HPDE6-E6E7 (cell line): ENCODE data around the gene MTHFD1.

Experiments used
- DNase-seq: peaks from one replicate; pipeline ENCODE4 v3.0.0; 2011; ENCODE audit warnings: missing footprints; ENCODE audit errors: extremely low spot score

The MTHFD1 gene

DNA sequence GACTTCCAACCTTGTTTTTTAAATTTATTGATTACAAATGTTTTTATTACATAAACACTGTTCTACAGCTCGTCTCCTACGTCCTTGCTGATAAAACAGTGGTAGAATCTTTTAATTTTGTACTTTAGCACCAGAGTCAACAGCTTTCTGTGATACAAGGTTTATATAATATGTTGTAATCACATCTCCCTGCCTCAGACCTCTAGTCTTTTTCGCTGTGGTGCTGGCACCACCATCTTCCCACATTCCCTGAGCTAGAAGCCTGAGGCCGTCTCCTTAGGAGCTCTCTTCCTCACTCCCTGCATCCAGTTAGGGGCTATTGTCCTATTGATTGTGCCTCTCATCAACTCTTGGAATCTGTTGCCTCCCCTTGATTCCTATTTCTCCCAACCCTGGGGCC lies 17.1 kb downstream of the MTHFD1 start:
- no peak for DNase-seq

GRCh38 chr14:64407329-64407728 lies 19.2 kb downstream of the MTHFD1 start:
- no peak for DNase-seq

- DNase-seq: no peak
Measured at GRCh38 chr14:64409126-64409920, 21.2 kb downstream of the MTHFD1 start.

DNA sequence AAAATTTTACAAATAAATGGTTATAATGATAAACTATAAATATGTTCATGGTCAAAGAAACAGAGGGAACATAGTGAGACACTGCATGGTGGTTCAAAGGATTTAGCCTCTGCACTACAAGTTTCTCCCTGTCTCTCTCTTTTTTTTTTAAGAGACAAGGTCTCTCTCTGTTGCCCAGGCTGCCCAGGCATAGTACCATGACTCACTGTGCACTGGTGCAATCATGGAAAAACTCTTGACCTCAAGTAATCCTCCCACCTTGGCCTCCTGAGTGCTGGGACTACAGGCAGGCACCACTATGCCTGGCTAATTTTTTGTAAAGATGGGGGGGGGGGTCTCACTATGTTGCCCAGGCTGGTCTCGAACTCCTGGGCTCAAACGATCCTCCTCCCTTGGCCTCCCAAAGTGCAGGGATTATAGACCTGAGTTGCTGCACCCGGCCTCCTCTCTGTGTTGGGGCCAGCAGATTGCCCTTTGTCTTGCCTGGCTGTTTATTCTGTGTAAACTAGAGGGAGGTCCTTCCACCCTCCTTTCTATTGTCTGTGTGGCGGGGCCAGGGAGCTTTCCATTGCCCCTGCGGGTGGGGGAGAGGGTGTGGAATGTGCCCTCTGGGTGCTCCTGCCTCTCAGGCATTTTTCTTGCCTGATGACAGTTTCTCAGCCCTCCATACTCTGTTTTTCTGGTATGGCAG lies 22.1 kb downstream of the MTHFD1 start:
- no peak for DNase-seq

DNA sequence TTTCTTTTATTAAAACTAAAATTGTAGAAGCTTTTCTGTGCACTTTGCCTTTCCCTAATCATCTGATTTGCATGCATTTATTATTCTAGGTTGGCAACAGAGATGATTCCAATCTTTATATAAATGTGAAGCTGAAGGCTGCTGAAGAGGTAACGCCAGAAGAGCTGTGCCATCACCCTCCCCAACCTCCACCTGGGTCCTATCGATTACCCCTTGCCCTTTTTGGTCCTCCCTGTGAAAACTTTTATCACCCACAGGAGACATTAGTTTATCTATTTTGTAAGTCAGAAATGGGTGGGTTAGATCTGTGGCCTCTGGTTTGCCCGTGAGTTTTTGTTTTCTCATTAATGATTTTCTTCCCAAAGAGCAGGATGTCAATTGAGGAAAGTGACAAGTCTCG lies 22.8 kb downstream of the MTHFD1 start:
- no peak for DNase-seq

- no peak for DNase-seq
Measured at GRCh38 chr14:64412237-64412636, 24.1 kb downstream of the MTHFD1 start.

DNA sequence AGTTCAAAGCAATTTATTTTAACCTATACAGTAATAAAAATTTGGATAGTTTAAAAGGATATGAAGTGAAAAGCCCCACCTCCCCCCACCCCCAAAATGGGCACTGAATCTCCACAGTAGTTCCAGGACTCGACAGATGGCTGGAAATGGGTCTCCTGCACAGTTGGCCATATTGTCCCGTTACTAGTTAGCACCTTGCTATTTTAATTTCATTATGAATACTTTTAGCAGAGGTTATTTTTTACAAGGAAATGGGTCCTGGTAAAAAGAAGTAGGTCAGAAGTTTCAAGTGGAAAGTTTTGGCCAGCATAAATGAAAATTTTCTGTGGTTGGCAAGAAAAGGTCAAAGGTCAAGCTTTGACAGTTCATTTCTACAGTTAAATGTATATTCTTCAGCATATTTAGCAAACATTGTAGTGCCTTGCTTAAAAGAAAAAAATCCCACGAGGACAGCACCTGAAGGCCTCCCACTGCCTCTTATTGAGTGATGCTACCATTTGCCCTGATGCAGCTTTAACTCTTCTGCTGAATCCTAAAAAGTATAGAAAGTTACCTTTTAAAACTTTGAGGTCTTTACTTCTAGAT lies 28.3 kb downstream of the MTHFD1 start:
- no peak for DNase-seq

- DNase-seq: no peak
Measured at GRCh38 chr14:64417055-64417770, 29.1 kb downstream of the MTHFD1 start.

DNA sequence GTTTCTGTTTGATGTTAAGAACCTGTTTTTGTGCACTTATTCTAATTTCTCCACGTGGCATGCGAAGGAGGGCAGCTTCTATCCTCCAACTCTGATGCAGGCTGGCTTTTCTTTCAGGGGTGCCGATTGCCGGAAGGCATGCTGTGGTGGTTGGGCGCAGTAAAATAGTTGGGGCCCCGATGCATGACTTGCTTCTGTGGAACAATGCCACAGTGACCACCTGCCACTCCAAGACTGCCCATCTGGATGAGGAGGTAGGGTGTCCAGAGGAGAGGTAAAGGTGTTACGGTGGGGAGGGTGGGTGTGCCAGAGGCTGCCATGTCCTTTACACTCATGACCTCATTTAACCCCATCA lies 29.6 kb downstream of the MTHFD1 start:
- no peak for DNase-seq

DNA sequence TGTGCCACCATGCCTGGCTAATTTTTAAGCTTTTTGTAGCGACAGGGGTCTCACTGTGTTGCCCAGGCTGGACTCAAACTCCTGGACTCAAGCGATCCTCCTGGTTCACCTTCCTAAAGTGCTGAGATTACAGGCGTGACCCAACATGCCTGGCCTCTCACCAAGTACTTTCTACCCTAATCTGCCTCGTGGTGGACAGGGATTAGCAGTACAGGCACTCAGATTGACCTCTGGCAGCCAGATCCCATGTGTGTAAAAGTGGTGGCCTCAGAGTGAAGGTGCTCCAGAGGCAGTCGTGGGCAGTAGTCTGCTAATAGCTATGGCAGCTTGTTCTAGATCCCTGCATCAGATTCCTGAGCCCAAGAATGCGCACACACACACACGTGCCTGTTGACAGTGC lies 30.9 kb downstream of the MTHFD1 start:
- DNase-seq: no peak

- DNase-seq: peak; percentile 75
Measured at GRCh38 chr14:64421166-64421565, 33.0 kb downstream of the MTHFD1 start.

GRCh38 chr14:64422005-64422404 lies 33.9 kb downstream of the MTHFD1 start:
- no peak for DNase-seq

- DNase-seq: no peak
Measured at GRCh38 chr14:64422756-64423155, 34.6 kb downstream of the MTHFD1 start.

GRCh38 chr14:64423987-64424386 lies 35.8 kb downstream of the MTHFD1 start:
- DNase-seq: no peak

DNA sequence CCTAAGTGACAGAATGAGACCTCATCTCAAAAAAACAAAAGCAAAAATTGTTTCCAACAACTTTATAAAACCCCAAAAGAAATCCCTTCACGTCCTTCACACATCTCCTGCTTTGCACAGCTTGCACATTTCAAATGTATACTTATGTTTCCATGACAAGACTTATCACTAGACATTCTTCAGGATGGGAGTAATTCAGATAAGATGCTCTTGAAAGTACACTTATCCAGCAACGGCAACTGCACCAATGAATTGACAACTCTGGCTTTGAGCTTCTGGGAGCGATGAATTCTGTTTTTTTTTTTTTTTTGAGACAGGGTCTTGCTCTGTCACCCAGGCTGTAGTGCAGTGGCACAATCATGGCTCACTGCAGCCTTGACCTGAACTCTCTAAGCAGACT lies 46.4 kb downstream of the MTHFD1 start:
- no peak for DNase-seq

GRCh38 chr14:64438181-64438841 lies 50.2 kb downstream of the MTHFD1 start:
- DNase-seq: peak; percentile 64

GRCh38 chr14:64439141-64439540 lies 51.0 kb downstream of the MTHFD1 start:
- no peak for DNase-seq

DNA sequence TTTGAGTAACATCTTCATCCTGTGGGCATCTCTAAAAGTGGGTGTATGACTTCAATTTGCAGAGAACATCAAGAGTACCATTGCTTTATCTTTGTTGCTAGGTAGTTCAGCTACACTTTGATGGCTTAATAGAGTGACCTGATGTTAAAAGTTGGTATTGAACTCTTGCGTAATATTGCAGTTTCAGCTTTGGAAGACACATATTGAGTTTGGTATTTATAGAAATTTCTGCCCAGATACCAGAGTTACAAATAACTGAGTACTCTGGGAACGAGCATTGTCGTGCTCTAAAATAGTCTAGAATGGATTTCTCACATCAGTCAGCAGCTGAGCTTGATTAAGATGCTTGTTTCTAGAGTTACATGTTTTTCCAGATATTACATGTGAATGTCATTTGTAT lies 52.3 kb downstream of the MTHFD1 start:
- no peak for DNase-seq

DNA sequence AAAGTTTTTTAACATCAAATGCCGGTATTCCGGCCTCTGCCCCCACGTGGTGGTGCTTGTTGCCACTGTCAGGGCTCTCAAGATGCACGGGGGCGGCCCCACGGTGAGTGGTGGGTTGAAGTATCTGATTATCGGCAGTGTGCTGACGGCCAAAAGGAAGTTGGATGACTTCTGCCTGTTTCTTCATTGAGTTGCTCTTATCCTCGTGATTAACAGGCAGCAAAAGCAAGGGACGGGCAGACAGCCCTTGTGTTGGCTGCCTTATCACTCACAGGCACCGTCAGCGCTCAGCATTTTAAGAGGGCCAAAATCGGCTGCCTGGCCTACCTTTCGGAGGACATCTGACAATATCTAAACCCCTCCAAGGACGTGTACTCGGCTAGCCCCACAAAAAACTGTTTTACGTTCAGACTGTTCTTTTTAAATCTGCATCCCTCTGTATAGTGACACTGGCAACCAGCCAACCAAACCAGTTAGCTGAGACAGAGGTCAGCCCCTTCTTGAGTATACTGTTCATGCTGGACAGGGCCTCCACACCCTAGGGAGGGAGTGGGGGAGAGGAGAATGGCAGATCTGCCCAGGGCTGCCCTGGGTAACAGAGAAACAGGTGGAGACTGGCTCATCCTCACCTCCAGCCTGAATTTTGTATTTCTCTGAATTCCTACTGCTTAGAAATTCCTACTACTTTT lies 54.3 kb downstream of the MTHFD1 start:
- DNase-seq: no peak

DNA sequence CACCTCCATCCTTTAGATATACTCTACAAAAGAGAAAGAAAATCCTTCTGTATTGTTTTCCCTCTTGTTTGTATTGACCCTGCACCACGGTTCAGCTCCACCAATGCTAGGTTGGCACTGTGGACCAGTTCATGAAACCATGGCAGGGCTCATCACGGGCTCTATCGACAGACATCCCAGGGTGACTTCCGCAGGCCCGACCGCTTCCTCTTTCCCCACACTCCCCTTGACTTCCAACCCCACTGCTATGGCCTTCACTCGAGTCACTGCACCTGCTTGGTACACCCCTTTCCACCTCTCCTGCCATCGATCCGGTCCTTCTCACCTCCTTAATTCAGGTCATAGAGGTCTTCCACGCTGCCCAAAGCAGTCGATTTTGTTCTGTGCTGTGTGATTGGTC lies 56.0 kb downstream of the MTHFD1 start:
- no peak for DNase-seq
